NCI-H1048 (cell line): ENCODE measurements around the gene MINDY4.

Experiments
- DNase-seq: peaks from one replicate; lab custom pipeline; 2025; lab: John Stamatoyannopoulos, UW

MINDY4 gene

GRCh38 chr7:30775992-30776391 lies 4.8 kb downstream of the MINDY4 start:
- DNase-seq = no peak

- DNase-seq = no peak
Measured at GRCh38 chr7:30776971-30777370, 5.8 kb downstream of the MINDY4 start.

GRCh38 chr7:30778255-30779025 lies 7.2 kb downstream of the MINDY4 start:
- no peak for DNase-seq

GRCh38 chr7:30779574-30779973 lies 8.4 kb downstream of the MINDY4 start:
- DNase-seq = no peak

- no peak for DNase-seq
Measured at GRCh38 chr7:30780941-30781340, 9.7 kb downstream of the MINDY4 start.

GRCh38 chr7:30782690-30783089 lies 11.5 kb downstream of the MINDY4 start:
- no peak for DNase-seq

- no peak for DNase-seq
Measured at GRCh38 chr7:30785786-30786185, 14.6 kb downstream of the MINDY4 start.

- DNase-seq = no peak
Measured at GRCh38 chr7:30787486-30787885, 16.3 kb downstream of the MINDY4 start.

GRCh38 chr7:30788640-30789333 lies 17.6 kb downstream of the MINDY4 start:
- no peak for DNase-seq

- DNase-seq = no peak
Measured at GRCh38 chr7:30789334-30789711, 18.1 kb downstream of the MINDY4 start.

- DNase-seq = no peak
Measured at GRCh38 chr7:30790356-30790755, 19.1 kb downstream of the MINDY4 start.

- no peak for DNase-seq
Measured at GRCh38 chr7:30791114-30791513, 19.9 kb downstream of the MINDY4 start.

GRCh38 chr7:30795161-30795948 lies 24.1 kb downstream of the MINDY4 start:
- DNase-seq = no peak

- DNase-seq = no peak
Measured at GRCh38 chr7:30796105-30796869, 25.1 kb downstream of the MINDY4 start.

- DNase-seq = no peak
Measured at GRCh38 chr7:30797176-30798040, 26.2 kb downstream of the MINDY4 start.

GRCh38 chr7:30799206-30799975 lies 28.2 kb downstream of the MINDY4 start:
- no peak for DNase-seq

GRCh38 chr7:30799976-30800661 lies 28.9 kb downstream of the MINDY4 start:
- no peak for DNase-seq

GRCh38 chr7:30800785-30801252 lies 29.6 kb downstream of the MINDY4 start:
- peak; percentile 8 for DNase-seq

GRCh38 chr7:30802812-30803211 lies 31.6 kb downstream of the MINDY4 start:
- no peak for DNase-seq
